HG03095 (cell line): ENCODE results near the gene C2orf66.

Experiments used
- ATAC-seq: cut with Tn5 transposase; IDR thresholded peaks from one replicate; pipeline ENCODE4 v1.9.1; 2021; ENCODE audit warnings: moderate library complexity; ENCODE audit not compliant: unreplicated experiment

Gene C2orf66

DNA sequence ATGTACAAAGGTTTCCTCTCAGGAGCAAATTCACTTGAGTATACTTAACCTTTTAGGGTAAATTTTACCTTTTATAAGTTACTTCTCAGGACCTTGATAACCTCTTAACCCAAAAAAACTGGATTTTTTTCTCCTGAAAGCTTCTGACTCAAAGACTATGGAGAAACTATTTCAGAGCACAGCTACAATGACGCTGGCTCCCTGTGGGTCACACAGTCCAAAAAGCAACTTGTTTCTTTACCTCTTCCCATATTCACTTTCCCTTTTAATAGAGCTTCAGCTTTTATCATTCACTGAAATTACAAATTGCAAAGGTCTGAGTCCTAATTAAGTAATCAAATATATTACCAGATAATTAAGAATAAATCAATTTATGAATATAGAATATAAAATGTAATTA, 42.1 kb downstream of the C2orf66 start:
- no peak for ATAC-seq

DNA sequence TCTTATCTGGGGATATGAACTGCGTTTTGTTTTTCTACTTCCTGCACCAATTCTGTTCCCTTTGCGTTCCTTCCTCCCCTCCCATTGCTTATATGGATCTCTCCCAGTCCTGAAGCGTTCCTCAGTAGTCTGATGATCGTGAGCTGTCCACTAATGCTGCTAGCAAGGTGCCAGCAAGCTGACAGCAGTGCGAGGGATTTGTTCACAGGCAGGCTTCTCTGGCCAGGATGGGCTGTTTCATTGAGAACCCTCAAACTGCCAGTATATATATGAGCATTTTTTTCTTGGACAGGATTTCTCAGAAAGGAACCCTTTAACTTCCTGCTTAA, 49.8 kb downstream of the C2orf66 start:
- no peak for ATAC-seq

DNA sequence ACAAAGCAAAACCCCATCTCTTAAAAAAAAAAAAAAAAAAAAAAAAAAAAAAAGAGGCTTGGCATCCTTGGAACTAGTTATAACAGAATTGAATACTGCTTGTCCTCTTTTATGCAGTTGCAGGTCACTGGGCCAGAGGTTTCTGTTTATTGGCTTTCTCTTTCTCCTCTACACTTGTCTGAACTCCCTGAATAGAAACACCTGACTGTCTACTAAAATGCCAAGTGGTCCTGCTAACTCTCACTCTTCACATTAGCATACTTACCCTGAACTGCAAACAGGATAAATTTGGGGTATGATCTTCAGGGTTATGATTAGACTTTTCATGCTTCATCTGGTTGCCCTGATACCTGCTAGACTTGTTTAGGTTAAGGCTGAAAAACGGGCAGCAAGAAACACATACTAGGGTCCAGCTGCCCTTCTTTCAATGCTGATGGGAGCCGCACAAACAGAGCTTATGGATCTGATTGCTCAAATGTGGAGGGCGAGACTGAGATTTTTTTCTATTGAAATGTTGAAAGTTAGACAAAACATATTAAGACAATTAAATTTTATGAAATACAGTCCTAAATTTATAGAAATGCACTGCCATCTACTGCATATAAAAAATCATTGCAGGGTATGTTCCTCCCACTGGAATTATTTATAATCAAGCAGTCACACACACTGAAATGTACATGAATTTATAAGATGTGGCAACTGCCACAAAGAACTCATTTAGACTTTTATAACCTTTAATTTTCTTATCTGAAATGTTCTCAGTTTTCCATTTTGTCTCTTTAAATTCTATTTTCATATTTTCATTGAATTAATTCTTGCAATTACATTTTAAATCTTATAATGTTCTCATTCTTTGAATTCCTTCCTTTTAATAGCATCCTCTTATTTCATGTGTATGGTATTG, 50.4 kb downstream of the C2orf66 start:
- no peak for ATAC-seq
